SU-DHL-6 (cell line): ENCODE data around the gene EIF4EBP2.

Experiments
- H2AFZ ChIP-seq: fragments of 200-600 bp; sonication (generic); 2 replicates; pipeline ENCODE4 v1.6.1; 2014; ENCODE audit warnings: low read depth, mild to moderate bottlenecking, moderate library complexity, mixed read lengths, antibody characterized with exemption, low read length; ENCODE audit not compliant: severe bottlenecking
- H3F3A ChIP-seq: fragments of 200-600 bp; shearing (Covaris generic); 2 replicates; pipeline ENCODE4 v1.6.0; 2016; ENCODE audit warnings: antibody characterized with exemption, mild to moderate bottlenecking; ENCODE audit not compliant: insufficient read depth
- H3K27ac ChIP-seq: fragments of 200-600 bp; sonication (generic); 2 replicates; pipeline ENCODE4 v1.5.1; 2016; ENCODE audit warnings: low read depth, mild to moderate bottlenecking, low read length, moderate library complexity, mixed read lengths
- H3K27me3 ChIP-seq: fragments of 200-600 bp; sonication (generic), shearing (Covaris generic); 2 replicates; pipeline ENCODE4 v1.6.0; 2014; ENCODE audit warnings: mild to moderate bottlenecking, low read length
- H3K36me3 ChIP-seq: fragments of 200-600 bp; sonication (generic); 2 replicates; pipeline ENCODE4 v1.6.1; 2014; ENCODE audit warnings: mild to moderate bottlenecking, low read length, mixed read lengths
- H3K4me2 ChIP-seq: fragments of 300-600, 200-600 bp; shearing (Covaris generic), sonication (generic); 2 replicates; pipeline ENCODE4 v1.6.0; 2014; ENCODE audit warnings: low read length, low read depth, mild to moderate bottlenecking; ENCODE audit not compliant: poor library complexity, severe bottlenecking
- H3K4me3 ChIP-seq: fragments of 200-600 bp; sonication (generic); 2 replicates; pipeline ENCODE4 v1.5.1; 2014; ENCODE audit warnings: antibody characterized with exemption, low read length, mild to moderate bottlenecking, mixed read lengths; ENCODE audit not compliant: insufficient read depth, poor library complexity, severe bottlenecking
- H3K79me2 ChIP-seq: fragments of 200-600 bp; sonication (generic); 2 replicates; pipeline ENCODE4 v1.6.1; 2014; ENCODE audit warnings: mild to moderate bottlenecking, low read length, moderate library complexity; ENCODE audit not compliant: insufficient read depth
- H3K9ac ChIP-seq: fragments of 200-600 bp; sonication (generic); 2 replicates; pipeline ENCODE4 v1.7.0; 2014; ENCODE audit warnings: mild to moderate bottlenecking, low read length
- H3K9me2 ChIP-seq: fragments of 200-600 bp; sonication (generic); replicated peaks from 2 replicates; pipeline ENCODE4 v1.6.1; 2014; ENCODE audit warnings: low read length; ENCODE audit not compliant: insufficient read depth
- H3K9me3 ChIP-seq: fragments of 200-600 bp; sonication (generic); 2 replicates; pipeline ENCODE4 v1.6.1; 2014; ENCODE audit warnings: low read length, mixed read lengths; ENCODE audit not compliant: insufficient read depth
- H4K20me1 ChIP-seq: fragments of 200-600 bp; sonication (generic); 2 replicates; pipeline ENCODE4 v1.6.1; 2014; ENCODE audit warnings: low read depth, mild to moderate bottlenecking, antibody characterized with exemption, low read length, moderate library complexity, mixed read lengths
- CTCF ChIP-seq: fragments of 200-600 bp; sonication (generic); IDR thresholded peaks from one replicate; pipeline ENCODE4 v1.5.1; 2017; ENCODE audit warnings: antibody characterized with exemption, mild to moderate bottlenecking, low read length, moderate library complexity; ENCODE audit not compliant: insufficient read depth, poor library complexity, severe bottlenecking
- EZH2phosphoT487 ChIP-seq: fragments of 200-600 bp; sonication (generic), shearing (Covaris generic); conservative IDR thresholded peaks from 2 replicates; pipeline ENCODE4 v1.6.1; 2018; ENCODE audit warnings: mild to moderate bottlenecking, antibody characterized with exemption, low read length, moderate library complexity, mixed read lengths

The EIF4EBP2 gene

GRCh38 chr10:70426823-70427222 is 22.9 kb downstream of the EIF4EBP2 start:
- H4K20me1 ChIP-seq, result no peaks in the 10 kb centered on the region
- TF ChIP-seq CTCF (no peak), EZH2phosphoT487 (no peak)
- no peaks in the 10 kb centered on the region for H3K9me3 ChIP-seq
- no peak overlapping the region for H2AFZ ChIP-seq
- H3F3A ChIP-seq, result no peaks in the 10 kb centered on the region
- no peaks in the 10 kb centered on the region for H3K79me2 ChIP-seq
- H3K4me2 ChIP-seq, result no peak overlapping the region
- no peak overlapping the region for H3K27ac ChIP-seq
- H3K9me2 ChIP-seq, result no peaks in the 10 kb centered on the region
- H3K27me3 ChIP-seq, result no peaks in the 10 kb centered on the region
- H3K36me3 ChIP-seq, result no peaks in the 10 kb centered on the region; the same call in 1 of the 2 replicates
- H3K4me3 ChIP-seq, result no peak overlapping the region
- H3K9ac ChIP-seq, result no peak overlapping the region

- Histone ChIP-seq H3K4me2 (no peak overlapping the region), H3K9me3 (no peaks in the 10 kb centered on the region), H3K36me3 (no peaks in the 10 kb centered on the region; the same call in 1 of the 2 replicates), H3F3A (no peaks in the 10 kb centered on the region), H3K4me3 (no peak overlapping the region), H2AFZ (no peak overlapping the region), H3K9ac (no peak overlapping the region), H3K27me3 (no peaks in the 10 kb centered on the region), H3K9me2 (no peaks in the 10 kb centered on the region), H3K27ac (no peak overlapping the region), H3K79me2 (no peaks in the 10 kb centered on the region), H4K20me1 (no peaks in the 10 kb centered on the region)
- TF ChIP-seq EZH2phosphoT487, result no peak
- TF ChIP-seq CTCF, result no peak
These were observed 26.8 kb downstream of the EIF4EBP2 start for GRCh38 chr10:70430493-70431445.

- TF ChIP-seq EZH2phosphoT487, result no peak
- no peak for TF ChIP-seq CTCF
- Histone ChIP-seq H2AFZ (no peak overlapping the region), H3K27me3 (no peaks in the 10 kb centered on the region), H3K9ac (no peak overlapping the region), H3K36me3 (no peaks in the 10 kb centered on the region; the same call in 1 of the 2 replicates), H3F3A (no peaks in the 10 kb centered on the region), H3K4me2 (no peak overlapping the region), H3K9me3 (no peaks in the 10 kb centered on the region), H3K79me2 (no peaks in the 10 kb centered on the region), H3K27ac (no peak overlapping the region), H4K20me1 (no peaks in the 10 kb centered on the region), H3K4me3 (no peak overlapping the region), H3K9me2 (no peaks in the 10 kb centered on the region)
These were observed 28.2 kb downstream of the EIF4EBP2 start for GRCh38 chr10:70432101-70432500.
